T1000 (cell line): Measurements from ENCODE around the gene LARGE1.
"Not testable (repeated sequence)": the region's sequence is repeated elsewhere in the genome, so short reads cannot be mapped to it uniquely, and the experiment has no call there.

ENCODE experiments used
- DNase-seq: peaks from one replicate; lab custom pipeline; 2025; ENCODE audit warnings: mixed read lengths; lab: John Stamatoyannopoulos, UW

The LARGE1 gene

DNA sequence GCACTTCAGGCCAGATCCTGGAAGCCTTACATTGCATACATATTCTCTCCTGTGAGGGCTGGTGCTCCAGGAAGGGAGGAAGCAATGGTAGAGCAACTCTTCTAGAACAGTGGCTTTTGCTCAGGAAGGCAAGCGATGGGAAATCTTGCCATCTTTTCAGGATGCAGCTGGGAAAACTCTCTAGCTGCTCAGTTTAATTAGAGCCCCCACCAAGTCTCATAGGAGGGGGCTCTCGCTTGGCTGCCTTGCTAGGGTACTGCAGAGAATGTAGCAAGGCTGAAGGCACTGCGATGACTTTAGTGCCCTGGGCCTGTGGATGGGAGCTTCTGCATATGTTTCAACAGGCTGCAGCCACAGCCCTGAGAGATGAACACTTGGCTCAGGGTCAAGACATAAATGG, 504.9 kb downstream of the LARGE1 start:
- no peak for DNase-seq

DNA sequence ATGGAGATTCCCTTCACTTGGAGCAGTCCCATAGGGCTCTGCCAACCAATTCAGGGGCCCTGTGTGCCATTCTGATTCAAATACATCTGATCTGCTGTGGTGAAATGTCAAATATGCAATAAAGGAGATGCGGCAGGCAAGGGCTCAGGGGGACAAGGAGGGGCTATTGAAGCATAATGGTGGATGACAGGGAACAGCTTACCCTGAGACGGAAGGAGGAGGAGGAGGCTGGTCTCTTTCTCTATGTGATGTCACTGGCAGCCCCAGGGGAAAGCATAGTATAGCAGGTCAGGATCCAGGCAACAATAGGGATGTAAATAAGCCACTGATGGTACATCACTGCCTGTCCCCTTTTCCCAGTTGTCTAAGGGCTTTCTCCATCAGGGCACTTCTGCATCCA, 511.2 kb downstream of the LARGE1 start:
- no peak for DNase-seq

DNA sequence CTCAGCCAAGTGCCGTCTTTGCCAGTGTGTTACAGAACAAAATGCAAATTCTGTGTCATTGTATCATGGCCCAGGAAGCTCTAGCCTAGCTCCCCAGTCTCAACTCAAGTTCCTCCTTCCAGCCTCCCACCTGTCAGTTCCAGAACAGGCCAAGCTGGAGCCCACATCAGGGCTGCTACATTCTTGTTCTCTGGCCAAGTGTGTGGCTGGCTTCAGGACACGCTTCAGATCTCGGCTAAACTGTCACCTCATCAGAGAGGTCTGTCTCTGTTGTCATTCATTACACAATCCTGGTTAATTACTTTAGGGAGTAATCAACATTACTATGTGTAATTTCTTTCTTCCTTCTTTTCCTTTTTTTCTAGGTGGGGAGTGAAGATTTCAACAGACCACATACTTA, 515.1 kb downstream of the LARGE1 start:
- no peak for DNase-seq

DNA sequence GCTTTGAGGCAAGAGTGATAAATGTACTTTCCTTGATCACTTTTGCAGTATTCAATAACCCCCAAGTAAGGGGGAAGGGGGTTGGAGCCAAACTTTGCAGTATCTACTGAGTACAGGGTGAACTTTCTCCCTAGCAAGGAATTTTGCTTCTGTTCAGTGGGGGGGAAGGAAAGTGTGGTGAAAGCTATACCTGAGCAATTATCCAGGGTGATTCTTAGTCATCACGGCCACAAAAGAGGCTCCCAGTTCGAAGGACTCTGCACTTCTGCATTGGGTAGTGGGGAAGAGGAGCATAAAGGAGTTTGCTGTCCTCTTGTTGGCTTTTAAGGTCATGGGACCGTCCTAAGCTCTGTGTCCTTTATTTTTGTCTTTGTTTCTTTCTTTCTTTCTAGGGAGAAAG, 515.6 kb downstream of the LARGE1 start:
- DNase-seq = no peak

DNA sequence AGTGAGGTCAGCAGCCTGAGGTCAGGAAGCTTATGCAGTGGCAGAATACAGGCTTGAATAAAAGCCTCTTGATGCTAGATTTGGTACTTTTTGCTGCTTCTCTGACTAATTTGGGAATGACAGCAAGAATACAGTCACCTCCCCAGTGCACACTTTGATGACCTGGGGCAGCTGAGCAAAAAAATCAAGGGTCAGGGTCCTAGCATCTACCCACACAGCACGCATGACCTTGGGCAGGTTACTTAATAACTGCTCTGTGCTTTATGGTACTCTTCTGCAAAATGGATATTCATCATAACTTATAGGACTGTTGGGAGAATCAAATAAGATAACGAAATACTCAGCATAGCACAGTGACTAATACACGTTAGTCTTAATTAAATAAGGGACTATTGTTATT, 518.0 kb downstream of the LARGE1 start:
- no peak for DNase-seq

DNA sequence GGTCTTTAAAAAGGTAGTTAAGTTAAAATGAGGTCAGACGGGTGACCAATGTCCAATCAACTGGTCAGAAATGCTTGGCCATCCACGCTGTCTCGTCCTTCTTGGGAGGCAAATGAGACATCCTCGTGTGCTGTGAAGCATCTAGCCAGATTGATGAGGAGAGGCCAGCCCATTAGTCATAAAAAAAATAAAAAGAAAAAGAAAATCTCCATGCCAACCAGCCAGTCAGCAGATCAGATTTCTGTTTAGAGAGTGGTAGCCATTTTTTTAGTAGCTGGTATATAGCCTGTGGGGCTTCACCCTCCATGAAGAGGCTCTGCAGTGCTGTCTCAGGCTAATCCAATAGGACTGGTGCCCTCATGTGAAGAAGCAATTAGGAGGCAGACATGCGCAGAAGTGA, 519.0 kb downstream of the LARGE1 start:
- DNase-seq = peak; percentile 42

DNA sequence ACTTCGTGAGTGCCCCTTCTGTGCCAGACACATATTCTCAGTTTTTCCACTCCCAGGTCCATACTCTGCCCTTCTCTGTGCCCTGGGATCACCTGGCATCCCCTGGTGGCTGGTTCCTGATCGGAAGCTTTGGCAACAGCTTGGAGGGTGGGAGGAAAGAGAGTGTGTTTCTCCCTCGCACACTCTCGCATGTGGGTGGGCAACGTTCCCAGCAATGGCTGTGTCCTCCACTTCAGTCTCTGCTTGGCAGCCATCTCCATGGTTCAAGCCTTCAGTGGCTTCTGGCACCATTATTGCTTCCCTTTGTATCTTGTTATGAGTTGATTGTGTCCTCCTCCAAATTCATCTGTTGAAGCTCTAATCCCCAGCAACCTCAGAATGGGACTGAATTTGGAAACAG, 519.4 kb downstream of the LARGE1 start:
- DNase-seq = no peak

DNA sequence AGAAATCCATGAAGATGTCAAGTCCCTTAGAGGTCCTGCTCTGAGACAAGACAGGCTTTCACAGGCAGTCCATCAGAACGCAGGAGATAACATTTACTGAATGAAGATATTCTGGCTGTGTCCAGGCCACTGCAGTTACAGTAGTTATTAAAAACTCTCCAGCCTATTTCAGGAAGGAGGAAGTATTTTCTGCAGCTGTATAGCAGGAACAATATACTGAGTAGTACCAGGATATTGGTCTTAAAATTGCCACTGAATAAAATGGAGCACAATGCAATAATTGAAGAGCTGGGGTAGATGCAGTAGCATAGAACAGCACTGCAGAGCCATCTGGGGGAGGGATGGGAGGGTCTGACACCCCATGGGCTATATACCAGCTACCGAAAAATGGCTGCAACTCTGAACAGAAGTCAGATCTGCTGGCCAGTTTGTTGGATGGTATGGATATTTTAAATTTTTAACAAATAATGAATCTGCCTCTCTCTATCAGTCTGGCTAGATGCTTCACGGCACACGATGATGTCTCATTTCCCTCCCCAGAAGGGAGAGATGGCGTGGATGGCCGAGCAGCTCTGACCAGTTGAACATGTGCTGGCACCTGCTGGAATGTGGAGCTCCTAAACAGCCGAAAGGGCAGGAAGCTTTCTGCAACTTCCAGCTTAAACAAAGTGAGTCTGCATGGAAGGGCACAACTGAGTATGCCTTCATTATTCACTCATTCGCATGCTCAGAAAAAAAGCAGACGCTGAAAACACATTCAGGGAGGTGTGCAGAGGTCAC, 520.0 kb downstream of the LARGE1 start:
- DNase-seq = no peak

DNA sequence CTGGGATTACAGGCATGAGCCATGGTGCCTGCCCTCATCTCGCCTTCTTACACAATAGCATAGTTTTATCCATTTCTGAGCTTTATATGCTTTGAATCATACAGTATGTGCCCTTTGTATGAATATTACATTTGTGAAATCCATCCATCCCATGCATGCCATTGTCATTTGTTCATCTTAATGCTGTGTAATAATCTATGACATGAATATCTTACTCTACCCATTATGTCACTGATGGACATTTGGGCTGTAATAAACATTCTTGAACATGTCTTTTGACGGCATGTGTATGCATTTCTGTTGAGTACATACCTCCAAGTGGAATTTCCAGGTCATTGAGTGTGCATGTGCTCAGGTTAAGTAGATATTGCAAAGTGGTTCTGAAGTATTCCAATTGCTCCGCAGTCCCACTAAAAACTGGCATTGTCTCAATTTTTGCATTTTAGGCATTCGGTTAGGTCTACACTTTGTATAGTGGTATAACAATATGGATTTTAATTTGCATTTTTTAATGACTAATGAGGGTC, 522.8 kb downstream of the LARGE1 start:
- DNase-seq = no peak

DNA sequence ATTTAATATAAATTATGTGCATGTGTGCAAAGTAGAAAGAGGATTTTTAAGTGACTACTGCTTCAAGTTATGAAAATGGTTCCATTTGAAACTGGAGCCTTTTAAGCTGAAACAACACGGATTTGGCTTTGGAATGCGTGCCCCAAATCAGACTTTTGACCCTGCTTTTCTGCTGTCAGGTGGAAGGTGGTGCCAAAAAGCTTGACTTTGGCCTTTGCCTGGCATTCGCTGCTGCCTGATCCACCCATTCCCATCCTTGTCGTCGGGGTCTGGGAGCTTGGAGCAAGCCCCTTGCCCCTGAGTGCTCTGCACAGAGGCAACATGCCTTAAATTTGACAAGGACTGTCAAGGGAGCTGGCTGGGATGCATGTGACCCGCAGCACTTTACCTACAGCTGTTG, 526.8 kb downstream of the LARGE1 start:
- no peak for DNase-seq

DNA sequence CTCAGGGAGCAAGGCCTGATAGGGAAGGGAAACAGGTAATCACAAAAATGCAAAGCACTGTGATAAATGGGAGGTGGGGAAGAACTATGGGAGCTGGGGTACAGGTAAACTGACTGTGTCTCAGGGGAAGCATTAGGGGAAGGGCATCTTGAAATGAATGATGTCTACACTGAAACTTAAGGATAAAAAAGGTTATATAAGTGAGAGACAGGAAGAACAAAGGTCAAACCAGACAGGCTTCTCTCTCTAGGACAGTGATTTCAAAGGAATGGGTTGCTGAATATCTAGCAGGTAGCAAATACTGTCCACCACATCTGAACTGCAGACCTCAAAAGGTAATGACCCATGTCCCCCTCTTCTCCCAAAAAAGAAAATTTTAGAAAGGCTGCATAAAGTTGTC, 529.0 kb downstream of the LARGE1 start:
- no peak for DNase-seq

DNA sequence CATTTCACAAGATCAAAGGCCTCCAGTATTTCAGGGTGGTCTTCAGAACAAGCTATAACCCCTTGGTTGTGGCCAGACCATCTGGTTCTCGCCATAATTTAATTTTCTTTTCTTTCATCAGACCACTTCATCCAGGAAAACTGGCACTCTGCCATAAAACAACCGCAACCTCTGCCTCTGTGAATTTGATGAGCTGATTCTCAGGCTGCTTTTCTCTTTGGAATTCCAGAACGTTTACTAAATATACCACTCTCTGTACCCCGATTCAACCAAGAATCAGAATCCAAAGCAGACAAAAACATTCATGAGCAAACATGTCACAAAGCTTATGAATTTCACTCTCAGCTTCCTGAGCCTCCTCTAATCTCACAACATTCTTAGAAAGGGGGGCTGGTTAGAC, 530.3 kb downstream of the LARGE1 start:
- no peak for DNase-seq

DNA sequence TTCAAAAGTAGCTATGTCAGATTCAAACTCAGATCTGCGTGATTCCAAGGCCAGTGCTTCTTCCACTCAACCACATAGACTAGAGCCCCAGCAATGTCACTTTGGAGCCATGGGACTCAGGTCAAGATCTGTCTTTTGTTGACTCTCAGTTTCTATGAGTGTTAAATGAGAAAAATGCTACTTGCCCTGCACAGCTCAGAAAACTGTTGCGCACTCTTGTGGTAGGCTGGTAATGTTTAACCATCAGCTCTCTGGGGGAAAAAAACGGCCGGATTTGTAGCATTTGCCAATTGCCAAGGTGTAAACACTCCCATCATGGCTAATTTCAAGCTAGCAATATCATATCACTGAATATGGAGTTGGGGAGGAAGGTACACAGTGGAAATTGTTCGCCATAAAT, 534.0 kb downstream of the LARGE1 start:
- DNase-seq = no peak

DNA sequence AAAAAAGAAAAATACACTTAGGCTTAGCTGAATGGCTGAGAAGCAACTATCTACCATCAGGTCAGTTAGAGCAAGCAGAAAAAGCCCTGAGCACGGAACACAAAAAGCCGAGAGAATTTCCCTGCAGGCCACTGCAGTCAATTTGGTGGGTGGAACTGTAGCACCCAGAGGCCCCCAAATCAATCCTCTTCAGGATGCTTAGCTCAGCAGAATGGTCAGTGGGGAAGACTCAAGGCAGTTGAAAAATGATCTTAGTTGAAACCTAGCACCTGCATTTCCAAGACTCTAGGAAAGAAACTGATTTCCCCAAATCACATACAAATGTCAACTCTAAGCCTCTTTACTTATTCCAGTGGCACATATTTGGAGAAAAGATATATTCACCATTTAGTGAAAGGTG, 534.7 kb downstream of the LARGE1 start:
- DNase-seq = no peak

DNA sequence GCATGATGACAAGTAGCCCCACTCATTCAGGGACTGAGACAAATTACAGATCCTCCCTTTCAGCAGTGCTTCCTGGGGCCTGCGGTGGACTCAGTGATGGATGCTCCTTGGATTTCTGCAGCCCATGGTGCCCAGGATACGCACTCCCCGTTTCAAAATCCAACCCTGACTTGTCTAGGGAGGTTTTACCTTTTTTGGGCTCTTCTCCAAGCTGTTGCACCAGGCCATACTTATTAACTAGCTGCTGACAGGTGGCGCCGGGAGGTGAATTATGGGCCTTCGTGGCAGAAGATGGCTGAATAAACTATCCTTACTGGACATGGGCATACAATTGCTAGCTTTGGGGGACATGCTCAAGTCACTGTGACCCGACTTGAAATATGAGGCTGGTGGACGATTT, 537.8 kb downstream of the LARGE1 start:
- no peak for DNase-seq

DNA sequence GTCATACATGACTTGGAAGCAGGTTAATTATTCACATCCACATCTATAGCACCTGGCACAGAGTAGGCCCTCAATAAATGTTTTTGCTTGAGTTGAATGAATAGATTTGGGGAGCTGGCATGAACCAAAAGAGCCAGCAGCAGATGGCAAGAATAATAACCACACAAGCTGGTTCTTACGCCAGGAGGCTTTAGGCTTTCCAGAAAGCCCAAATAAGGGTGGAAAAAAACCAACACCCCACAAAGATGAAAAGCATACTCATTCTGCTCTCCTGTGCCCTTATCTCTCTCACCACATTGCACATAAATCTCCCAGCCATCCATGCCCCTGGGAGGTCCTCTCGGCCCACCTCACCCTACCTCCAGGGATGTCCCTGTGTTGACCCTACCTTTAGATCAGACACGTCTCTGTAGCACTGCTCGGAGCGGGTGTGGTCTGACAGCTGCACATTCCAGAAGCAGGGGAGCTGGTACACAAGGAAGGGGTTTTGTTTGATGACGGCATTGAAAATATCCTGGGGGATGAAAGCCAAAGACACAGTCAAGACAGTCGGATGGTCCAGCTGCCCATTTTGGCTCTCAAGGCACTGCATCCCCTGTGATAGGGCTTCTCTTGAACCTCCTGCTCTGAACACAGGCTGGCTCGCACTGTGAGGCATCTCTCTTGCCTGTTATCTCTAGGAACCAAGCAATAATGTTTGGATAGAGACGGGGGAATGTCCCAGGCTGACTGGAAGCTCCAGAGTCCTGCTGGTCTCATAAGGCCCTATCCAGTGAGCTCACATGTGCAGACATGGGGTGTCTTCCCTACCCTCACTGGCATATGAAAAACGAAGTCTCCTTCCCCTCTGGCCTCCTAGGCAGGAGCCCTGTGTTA, 538.5 kb downstream of the LARGE1 start:
- no peak for DNase-seq

DNA sequence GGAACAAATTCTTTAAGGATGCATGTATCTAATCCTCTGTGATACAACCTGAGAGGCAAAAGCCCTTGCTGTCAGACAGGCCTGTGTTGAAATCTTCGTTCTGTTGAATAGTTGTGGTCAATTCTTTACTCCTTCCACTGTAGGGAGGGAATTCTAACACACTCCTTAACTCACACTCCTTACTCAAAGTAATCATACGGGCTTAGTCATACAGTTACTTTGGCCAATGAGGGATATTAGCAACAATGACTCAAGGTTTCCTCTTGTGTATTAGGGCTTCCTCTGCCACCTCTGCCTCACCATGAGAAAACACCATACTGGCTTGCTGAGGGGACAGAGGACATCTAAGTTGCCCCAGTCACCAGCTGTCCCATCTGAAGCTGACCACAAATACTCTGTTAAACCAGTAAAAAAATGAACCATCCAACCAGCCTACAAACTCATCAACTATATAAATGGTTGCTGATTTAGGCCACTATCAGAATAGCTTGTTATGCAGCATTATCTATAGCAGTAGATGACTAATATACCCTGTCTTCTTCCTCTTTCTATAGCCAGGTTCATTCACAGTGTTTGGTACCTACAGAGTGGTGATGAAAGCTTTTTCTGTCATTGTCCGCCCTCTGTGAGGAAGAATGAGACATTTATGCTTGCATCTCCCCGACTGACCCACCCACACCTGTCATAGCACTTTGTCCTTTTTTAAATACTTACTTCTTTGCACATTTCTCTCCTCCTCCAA, 539.3 kb downstream of the LARGE1 start:
- peak; percentile 27 for DNase-seq

DNA sequence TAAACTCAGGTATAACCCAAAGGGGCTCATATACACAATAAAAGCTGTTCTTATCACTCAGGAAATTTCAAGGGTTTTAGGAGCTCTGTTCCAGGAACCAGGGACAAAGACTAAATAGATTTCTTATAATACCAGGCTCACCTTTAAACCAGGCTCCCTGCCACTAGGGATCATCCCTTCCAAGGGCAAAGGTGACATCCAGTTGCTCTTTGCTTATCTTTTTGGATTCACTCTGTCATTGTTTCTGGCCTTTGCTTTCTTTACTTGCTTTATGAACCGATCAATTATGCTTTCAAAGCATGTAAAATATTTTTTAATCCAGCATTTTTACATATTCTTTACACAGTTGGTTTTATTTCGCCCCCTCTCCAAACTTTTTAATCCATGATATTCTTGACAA, 540.4 kb downstream of the LARGE1 start:
- no peak for DNase-seq

DNA sequence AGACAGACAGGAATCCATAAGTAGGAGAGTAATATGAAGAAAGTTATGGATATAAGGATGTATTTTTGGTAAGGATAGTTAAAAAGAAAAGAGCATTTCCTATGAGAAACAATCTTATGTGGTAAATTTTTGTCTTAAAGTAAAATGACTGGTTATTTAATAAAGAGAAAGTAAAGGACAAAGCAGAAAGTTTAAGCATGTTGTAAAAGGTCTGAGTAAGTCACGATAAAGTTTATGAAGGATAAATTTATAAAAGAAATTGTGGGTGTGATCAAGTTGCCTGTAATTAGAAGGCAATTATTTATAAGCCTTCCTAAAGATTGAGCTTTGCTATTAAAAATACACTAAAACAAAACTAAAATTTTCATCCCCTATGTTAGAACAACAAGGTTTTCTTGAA, 547.4 kb downstream of the LARGE1 start:
- no peak for DNase-seq

DNA sequence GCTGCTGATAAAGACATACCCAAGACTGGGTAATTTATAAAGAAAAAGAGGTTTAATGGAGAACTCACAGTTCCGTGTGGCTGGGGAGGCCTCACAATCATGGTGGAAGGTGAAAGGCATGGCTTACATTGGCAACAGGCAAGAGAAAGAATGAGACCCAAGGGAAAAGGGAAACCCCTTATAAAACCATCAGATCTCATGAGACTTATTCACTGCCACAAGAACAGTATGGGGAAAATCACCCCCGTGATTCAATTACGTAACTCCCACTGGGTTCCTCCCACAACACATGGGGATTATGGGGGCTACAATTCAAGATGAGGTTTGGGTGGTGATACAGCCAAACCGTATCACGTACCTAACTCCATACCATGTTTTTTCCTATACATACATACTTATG, 557.0 kb downstream of the LARGE1 start:
- not testable (repeated sequence) for DNase-seq

DNA sequence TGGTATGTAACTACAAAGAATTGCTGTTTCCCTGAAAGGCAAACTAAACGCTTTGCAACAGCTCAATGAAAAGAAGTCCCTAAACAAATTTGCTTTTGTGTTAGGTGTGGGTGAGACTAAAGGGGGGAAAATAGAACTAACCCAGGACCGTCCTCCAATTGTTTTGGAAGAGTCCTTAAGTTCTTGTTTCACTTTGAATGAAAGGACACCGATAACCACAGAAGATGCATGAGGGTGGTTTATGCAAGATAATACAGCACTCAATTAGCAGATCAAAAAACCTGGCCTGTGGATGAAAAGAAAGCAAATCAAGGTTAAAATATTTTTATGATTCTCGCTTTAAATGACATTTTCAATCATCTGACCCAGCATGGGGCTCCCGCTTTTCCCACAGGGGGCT, 557.6 kb downstream of the LARGE1 start:
- DNase-seq = no peak

DNA sequence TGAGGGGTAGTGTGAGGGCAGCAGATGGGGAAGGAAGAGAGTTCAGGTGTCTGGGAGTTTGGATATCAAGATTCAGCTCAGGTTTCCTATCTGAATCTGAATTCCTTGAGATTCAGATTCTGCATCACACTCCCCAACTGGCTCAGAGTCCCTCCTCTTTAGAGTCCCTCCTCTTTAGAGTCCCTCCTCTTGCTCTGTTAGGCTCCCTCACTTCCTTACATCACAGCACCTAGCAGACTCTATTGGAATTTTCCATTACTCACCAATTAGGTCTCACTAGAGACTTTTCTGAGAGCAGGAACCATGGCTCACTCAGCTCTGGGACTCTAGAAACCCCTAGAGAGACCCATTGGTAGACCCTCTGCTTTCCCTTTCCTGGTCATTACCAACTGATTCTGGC, 558.7 kb downstream of the LARGE1 start:
- no peak for DNase-seq
